ENCODE measurements around the gene FRAT2.
"Not testable (repeated sequence)": the region's sequence is repeated elsewhere in the genome, so short reads cannot be mapped to it uniquely, and the experiment has no call there.

FRAT2 gene

DNA sequence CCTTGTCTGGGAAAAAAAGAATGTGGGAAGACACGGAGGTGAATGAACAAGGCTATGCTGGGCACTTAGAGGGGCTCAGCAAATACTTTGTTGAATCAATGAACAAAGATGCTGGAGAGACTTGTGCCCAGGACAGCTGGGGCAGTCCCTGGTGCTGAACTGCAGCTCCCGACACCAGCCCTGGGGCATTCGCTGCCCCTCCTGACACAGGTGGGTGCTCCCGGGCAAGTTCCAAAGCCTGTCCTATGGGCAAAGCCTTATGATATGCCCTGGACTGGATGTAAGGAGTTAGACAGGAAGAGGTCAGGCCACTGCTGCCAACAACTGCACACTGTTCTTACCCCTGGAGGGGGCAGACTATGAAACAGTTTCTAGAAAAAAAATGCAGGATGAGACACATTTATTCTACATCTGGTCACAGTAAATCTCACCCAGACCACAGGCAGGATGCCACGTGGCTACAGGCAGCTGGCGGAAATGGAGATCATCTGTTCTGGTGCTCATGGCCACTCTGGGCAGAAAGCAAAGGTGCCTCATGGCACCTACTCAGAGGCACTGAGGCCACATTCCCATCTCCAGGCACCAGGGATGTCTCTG lies 21.9 kb upstream of the FRAT2 start:
- DNase-seq, result no peak

DNA sequence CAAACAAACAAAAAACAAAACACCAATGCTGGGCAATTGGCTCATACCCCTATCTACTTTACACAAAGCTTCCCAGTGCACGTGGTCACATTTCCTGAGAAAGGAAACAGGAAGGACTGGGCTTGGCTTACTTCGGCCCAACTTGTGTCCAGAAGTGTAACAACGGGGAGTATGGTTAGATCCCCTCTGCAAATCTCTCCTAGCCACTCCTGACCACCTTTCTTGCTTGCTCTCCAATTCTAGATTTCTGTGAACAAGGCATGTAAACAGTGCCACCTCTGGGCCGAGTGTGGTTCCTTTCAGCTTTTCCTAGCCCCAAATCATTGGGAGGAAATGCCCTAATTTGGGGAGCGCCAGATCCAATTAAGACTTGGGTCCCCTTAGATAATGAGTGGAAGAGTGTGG lies 21.0 kb upstream of the FRAT2 start:
- DNase-seq, result no peak

DNA sequence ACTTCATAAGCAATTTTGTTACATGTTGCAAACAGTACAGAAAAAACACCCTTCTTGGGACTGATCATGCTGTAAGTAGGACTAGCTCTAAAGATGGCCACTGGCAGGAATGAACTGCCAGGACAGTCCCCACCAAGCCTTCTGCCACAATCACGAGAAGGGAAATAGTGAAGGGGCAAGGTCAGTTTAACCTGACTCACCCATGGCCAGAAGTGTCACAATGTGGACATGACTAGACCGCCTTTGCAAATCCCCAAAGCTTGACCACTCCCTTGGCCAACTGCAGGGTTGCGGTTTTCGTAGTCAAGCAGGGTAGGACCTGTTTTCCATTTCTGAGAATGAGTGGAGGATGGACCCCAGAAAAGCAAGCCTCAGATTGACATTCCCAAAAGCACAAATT lies 19.4 kb upstream of the FRAT2 start:
- DNase-seq, result no peak

DNA sequence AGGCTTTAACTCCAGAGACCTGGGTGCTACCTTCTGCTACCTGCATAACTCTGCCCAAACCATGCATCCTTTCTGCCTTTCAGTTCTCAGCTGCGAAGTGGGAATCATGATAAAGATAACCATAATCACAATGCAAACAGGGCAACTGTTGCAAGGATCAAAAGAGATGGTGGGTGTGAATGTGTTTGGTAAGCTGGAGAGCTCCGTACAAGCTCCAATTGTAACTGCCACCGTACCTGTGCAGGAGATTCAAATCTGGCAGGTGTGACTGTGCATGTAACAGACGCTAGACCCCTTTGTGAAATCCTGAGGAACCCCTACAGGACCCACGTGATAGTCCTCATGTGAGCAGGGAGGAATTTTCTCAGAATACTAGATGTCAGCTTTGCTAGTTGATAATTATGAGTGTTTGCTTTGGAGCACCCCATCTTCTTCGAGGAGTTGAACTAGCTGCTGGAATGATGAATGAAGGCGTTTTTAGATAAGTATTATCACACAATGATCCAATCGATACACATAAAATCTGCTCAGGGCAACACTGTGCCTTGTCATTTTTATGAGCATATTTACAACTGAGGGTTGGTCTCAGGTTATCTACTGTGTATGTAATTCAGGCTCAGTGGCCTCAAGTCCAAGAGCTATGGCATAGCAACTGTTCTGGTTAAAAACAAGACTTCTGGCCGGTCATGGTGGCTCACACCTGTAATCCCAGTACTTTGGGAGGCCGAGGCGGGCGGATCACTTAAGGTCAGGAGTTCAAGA lies 15.4 kb upstream of the FRAT2 start:
- DNase-seq, result no peak

DNA sequence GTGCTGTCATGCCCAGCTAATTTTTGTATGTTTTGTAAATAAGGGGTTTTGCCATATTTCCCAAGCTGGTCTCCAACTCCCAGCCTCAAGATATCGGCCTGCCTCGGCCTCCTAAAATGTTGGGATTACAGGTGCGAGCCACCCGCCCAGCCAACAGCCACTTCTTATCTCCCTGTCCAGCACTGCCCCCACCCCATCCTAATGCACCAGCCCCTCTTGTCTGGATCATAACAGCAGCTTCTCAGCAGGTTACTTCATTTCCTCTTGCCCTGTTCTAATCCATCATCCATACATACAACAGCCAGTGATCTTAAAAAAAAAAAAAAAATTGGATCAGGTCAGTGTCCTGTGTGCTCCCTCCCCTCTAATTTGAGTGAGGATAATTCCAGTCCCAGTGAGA lies 12.8 kb upstream of the FRAT2 start:
- no peak for DNase-seq

DNA sequence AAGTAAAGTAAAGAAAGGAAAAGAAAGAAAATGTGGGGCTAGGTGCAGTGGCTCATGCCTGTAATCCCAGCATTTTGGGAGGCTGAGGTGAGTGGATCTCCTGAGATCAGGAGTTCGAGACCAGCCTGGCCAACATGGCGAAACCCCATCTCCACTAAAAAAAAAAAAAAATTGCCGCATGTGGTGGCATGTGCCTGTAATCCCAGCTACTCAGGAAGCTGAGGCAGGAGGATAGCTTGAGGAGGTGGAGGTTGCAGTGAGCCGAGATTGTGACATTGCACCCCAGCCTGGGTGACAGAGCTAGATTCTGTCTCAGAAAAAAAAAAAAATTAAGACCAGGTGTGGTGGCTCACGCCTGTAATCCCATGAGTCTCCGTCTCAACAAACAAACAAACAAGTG lies 9.1 kb upstream of the FRAT2 start:
- DNase-seq, result not testable (repeated sequence)

DNA sequence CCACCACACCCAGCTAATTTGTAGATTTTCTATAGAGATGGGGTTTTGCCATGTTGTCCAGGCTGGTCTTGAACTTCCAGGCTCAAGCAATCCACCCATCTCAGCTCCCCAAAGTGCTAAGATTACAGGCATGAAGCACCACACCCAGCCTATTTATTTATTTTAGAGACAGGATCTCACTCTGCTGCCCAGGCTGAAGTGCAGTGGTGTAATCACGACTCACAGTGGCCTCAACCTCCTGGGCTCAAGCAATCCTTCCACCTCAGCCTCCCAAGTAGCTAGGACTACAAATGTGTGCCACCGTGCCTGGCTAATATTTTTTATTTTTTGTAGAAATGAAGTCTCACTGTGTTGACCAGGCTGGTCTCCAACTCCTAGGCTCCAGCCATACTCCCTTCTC lies 6.9 kb upstream of the FRAT2 start:
- no peak for DNase-seq

DNA sequence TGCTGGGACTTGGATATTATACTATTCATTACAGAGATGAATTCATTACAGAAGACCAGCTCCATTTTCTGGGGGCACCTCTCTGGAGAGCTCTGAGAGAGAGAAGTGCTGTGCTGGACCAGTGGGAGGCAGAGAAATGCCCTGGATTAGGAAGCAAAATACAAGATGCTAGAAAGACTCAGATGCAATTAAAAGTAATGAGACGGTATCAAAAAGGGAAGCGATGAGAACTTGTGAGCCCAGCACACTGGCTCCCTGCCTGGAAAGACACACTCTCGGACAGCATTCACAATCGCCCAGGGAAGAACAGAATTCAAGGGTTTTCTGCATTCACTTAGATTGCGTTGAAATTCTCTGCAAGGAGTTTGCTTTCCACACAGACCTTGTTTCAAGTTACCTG lies 3.5 kb upstream of the FRAT2 start:
- no peak for DNase-seq

DNA sequence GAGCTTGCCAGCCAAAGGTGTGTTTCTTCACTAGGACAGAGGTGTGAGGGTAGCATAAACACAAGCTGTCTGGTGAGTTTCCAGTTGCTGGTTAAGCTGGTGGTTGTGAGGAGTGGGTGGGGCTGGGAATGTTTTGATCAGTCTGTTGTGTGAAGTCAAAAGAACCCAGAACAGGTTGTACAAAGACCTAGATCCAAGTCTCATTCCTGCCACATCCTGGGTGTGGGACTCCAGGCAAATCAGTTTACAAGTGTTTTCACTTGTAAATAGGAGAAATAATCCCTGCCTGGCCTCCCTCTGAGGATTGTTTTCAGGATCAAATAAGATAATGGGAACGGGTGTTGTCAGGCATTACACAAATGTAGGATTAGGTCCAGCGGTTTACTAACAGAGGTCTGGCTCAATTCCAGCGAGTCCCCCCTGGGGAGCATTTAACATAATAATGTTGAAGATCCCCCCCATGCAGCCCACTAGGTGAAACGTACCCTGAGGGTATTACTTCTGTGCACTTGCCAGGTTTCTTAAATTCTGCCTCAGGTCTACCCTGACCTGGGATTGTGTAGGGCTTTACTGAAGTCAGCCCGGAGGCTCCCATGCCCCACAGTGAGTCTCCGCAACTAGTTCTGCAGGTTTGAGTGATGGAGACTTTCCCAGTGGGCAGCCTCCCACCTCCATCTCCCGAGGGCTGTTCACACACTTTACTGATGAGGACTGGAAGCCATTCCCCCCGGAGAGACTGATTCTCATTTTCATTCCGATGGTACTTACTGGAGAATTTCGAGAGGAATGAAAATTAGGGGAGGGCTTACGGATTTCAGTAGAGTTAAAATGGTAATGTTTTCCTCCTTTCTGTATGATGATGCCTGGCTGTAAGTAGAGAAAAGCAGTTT lies 2.7 kb upstream of the FRAT2 start:
- DNase-seq, result no peak

DNA sequence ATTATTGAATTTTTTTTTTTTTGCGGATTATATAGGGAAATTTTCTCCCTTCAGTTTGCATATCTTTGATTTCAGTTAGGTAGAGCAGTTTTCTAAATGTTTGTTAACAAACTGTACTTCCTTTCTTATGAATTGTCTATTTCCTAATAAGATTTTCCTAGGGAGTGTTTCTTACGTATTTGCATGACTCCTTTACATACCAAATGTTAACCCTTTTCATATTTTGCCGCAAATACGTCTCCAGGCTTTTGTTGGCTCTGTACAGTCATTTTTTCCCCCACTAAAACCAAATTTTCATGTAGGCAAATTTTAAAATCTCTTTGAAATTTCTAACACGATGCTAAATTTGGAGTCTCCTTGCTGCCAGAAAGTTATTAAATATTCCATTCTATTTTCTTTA lies 1.9 kb upstream of the FRAT2 start:
- DNase-seq, result no peak

DNA sequence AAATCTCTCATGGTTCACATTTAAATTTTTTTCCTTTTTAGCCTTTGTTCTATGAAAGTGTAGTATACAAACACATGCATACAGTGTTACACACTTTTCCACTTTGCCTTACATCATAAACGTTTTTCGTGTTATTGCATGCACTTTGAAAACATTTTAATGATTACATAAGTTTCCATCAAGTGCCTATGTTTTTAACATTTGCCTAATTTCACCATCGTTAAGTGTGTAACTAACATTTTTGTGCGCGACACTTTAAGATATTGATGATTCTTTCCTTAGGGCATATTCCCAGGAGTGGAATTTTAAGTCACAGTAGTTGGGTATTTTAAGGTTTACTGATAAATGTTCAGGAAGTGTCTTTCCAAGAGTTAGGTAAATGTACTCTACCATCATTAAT lies 1.5 kb upstream of the FRAT2 start:
- DNase-seq, result no peak

DNA sequence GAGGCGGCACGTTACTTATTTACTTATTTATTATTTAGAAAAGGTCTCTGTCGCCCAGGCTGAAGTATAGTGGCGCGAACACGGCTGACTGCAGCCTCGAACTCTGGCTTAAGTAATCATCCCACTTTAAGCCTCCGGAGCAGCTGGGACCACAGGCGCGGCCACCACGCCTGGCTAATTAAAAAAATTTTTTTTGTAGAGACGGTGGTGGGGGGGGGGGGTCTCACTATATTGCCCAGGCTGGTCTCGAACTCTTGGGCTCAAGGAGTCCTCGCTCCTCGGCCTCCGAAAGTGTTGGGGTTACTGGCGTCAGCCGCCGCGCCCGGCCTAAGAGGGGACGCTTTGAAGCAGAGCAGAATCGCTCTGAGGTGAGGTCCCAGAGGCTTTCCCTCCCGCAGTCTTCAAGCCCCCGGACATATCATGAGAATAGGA lies 675 bp upstream of the FRAT2 start:
- DNase-seq, result no peak

DNA sequence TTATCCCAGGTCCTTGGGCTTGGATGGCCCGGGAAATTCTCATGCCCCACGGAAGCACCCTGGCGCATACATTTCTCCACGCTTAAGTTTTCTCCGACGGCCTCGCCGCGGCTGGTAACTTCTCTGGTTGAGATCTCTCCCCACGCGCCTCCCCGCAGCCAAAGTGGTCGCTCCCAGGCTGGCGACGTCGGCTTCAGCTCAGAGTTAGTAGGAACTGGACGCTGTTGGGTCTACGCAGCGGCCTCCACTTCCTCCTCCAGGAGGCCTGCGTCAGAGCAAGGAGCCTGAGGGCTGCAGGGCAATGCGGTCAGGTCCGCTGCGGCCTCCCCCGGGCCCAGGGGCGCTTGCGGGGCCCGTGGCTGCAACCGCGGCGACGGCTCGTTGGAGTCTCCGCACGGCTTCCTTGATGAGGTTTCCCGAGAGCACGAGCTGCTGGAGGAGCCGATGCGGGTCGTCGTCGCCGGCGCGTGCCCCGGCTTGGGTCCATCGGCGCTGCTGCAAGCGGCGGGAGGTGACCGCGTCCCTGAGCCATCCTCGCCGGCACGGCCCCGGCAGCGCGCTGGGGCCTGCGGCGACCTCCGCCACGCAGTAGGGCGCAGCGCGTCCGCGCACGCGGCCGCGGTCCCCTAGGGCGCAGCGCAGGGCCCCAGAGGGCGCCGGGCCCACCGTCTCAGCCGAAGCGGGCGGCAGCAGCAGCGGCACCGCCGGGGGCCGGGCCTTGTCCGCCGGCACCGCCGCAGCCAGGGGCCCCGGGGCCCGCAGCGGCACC lies 744 bp downstream of the FRAT2 start:
- peak; percentile 43 for DNase-seq

DNA sequence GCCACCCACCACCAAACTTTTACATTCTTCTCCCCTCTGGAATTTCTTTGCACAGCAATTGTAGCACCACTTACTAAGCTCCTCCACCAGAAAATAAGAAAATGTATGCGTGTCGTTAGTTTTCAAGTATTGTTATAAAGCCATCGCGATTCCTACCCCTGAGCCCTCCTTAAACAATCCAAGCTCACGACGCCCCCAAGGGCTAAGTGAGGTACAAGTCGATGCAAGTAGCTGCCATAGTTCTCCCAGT lies 1.3 kb downstream of the FRAT2 start:
- DNase-seq, result no peak

DNA sequence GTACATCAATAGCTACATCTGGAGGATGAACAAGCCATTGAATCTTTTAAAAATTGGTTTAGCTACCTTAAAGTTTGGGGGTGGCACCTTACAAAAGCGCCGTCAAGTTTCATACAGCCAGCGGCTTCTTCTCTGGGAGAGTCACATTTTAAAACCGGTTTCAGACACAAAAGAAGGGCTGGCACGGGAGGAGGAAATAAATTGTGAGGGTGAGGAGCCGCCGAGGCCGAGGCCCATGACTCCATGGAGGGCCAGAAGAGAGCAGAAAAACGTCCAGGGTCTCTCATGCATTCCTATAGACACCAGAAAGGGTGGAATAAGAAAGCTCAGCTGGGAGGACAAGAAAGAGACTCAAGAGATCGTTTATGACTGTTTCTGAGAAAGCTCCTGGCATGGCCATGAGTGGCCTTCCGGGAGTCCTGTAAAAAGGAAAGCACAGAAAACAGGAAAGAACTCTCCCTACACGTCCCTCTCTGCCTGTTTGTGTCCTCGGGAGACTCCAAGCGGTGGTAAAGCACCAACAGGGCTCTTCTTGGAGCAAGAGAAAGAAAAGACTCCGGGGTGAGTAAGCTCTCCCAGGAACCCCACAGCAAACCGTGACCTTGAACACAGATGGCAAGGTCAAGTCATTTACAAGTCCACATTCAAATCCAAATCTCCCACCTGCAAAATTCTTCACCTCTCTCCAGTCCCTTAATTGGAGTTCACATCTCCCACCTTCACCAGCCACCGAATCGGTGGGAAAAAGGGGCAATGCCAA lies 1.8 kb downstream of the FRAT2 start:
- no peak for DNase-seq

DNA sequence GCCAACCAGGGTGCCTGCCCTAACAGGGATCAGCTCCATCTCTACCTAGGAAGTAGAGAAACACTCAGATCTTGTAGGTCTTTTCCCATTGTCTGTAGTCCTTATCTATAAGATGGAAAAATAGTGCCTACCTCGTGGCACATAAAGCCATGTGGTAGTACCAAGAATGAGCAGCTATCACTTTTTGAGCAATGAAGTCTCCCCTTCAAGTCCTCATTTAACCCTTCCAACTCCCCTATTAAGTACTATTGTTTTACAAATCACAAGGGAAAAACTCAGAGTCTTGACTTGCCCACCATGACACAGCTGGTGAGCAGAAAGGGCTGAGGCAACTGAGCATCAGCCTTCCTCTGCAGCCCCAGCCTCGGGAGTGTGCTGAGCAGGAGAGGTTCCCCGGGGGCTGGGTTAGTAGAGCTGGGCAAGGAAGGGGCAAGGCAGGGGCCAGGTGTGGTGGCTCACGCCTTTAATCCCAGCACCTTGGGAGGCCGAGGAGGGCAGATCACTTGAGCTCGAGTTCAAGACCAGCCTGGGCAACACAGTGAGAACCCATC lies 3.3 kb downstream of the FRAT2 start:
- no peak for DNase-seq

DNA sequence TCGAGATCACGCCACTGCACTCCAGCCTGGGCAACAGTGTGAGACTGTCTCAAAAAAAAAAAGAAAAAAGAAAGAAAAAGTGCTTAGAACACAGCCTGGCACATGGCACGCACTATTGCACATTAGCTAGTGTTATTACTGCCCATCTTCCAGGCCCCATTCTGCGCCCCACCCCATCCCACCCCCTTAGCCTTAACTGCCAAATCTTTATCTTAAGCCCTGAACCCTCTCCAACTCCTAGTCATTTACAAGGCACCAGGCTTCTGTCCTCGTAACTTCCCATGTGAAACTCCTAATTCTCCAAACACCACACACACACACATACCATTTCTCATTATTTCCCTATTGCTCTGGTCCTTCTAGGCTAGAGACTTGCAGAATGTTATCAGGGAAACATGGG lies 4.8 kb downstream of the FRAT2 start:
- no peak for DNase-seq

DNA sequence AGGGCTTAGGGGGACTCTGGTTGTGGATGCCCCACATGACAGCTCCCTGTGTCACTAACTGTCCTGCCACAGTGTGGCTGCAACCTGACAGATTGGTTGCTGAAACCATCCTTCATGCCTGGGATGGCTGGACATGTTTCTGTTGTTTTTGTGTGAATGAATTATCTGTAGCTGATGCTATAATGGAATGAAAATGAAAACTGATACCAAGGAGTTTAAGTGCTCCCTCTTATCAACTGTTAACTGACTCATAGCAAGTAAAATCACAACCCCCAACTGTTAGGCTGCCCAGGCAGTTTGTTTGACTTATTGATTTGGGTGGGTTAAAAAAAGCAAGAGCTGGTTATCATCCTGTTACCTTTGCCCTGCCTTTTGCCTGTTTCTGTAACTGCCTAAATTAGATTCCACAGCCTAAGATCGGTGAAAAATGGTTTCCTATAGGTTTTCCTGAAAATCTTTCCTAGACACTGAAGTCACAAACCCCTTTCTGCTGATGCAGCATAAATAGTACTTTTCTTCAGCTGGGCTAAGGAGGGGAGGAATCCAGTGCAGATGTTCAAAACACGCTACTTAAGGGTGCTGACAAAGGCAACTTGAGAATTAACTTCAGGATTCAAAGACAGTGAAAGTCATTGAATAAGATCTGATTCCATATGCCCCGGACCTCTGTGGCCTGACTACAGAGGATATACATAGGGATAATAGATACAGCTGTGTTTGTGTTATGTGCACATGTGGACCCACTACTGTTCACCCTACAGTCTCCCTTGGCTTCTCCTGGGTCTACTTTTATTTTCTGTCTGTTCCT lies 5.7 kb downstream of the FRAT2 start:
- no peak for DNase-seq

DNA sequence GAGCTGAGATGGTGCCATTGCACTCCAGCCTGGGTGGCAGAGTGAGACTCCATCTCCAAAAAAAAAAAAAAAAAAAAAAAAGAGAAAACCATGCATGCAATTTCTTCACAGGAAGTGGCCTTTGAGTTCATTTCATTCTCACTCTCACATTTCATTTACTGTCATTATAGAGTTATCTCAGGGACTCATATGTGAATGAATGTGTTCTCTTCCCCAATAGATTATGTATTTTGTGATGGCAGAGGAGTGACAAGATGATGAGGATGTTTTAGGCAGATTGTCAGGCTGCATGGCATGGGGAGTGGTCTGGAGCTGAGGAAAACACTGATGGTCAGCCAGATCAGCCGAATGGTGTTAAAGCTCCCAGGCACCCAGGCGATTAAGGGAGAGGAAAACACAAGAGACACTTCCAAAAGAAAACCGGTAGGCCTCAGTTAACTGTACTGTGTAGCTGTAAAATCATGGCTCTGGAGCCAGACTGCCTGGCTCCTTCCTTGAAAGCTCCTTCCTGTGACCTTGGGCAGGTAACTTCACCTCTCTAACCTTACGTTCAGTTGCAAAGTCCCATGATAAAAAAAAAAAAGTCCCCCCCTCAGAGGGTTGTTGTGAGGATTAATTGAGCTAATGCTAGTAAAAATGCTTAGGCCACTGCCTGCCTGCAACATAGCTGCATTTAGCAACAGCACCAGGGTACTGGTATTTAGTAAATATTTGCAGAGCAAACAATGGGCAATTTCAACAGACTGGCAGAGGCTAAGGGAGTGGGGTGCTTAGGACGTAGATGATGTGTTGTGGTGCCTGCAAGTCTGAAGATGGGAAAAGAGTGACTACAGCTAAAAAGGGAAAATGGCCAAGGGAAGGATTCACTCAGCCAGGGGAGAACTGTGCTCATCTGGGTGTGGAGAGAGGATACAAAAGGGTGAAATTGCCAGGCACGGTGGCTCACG lies 6.9 kb downstream of the FRAT2 start:
- no peak for DNase-seq

DNA sequence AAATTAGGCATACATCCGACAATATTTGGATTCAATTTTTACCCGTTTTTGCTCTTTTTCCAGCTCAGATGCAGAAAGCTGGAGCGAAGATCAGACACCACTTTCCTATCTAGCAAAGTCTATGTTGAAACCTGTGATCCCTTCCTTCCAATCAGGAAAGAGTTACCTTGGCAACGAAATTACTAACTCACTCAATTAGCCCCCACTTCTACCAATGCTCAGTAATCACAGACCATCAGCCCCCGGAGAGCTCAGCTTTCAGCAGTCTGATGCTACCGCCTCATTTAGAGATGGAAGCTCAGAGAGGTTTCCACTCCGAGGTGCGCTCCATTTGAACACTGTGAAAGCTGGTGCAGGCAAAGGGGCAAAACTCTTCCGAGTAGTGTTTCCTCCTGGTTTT lies 8.8 kb downstream of the FRAT2 start:
- DNase-seq, result no peak
